DOHH2 (cell line): ENCODE results near the gene SPRR2B.

ENCODE experiments used
- EZH2phosphoT487 ChIP-seq: fragments of 200-600 bp; sonication (generic); IDR thresholded peaks from 2 replicates; pipeline ENCODE4 v1.6.1; 2017; ENCODE audit warnings: borderline replicate concordance, mild to moderate bottlenecking, antibody characterized with exemption, low read length, moderate library complexity, mixed read lengths
- TF ChIP-seq, protein P1 (sequence below): fragments of 200-600 bp; sonication (generic); IDR thresholded peaks from one replicate; pipeline ENCODE4 v1.5.1; 2014; ENCODE audit warnings: antibody characterized with exemption, mild to moderate bottlenecking, low read depth, low read length; ENCODE audit not compliant: poor library complexity, severe bottlenecking

DNA sequence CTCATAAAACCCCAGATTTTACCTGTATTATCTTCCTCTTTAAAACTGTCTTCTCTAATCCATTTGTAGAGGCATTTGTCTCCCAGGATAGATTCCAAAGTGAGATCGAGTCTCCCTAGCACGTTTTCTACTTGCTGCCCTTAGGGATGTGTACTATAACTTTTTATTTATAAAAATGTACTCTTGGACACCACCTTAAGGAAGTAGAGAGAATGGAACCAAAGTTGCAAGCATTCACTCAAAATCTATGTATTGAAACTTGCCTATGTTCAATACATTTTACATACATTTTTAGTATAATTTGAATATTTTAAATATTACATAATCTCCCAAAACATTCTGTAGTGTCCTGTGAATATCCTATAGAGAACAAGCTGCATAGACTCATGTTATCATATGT lies 13.3 kb downstream of the SPRR2B start:
- TF ChIP-seq, protein P1, sequence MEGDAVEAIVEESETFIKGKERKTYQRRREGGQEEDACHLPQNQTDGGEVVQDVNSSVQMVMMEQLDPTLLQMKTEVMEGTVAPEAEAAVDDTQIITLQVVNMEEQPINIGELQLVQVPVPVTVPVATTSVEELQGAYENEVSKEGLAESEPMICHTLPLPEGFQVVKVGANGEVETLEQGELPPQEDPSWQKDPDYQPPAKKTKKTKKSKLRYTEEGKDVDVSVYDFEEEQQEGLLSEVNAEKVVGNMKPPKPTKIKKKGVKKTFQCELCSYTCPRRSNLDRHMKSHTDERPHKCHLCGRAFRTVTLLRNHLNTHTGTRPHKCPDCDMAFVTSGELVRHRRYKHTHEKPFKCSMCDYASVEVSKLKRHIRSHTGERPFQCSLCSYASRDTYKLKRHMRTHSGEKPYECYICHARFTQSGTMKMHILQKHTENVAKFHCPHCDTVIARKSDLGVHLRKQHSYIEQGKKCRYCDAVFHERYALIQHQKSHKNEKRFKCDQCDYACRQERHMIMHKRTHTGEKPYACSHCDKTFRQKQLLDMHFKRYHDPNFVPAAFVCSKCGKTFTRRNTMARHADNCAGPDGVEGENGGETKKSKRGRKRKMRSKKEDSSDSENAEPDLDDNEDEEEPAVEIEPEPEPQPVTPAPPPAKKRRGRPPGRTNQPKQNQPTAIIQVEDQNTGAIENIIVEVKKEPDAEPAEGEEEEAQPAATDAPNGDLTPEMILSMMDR, result no peak
- no peak for TF ChIP-seq EZH2phosphoT487
